Hematopoietic multipotent progenitor cell treated with erythropoietin and hydrocortisone succinate and interleukin-3 and kit ligand, for 17 days (in vitro differentiated cells): ENCODE data around the gene RBM12.
"Not testable (repeated sequence)": the region's sequence is repeated elsewhere in the genome, so short reads cannot be mapped to it uniquely, and the experiment has no call there.

Source experiments
- DNase-seq: peaks from one replicate; pipeline ENCODE4 v3.0.0-alpha.2; 2015; ENCODE audit warnings: low spot score

RBM12 gene, protein sequence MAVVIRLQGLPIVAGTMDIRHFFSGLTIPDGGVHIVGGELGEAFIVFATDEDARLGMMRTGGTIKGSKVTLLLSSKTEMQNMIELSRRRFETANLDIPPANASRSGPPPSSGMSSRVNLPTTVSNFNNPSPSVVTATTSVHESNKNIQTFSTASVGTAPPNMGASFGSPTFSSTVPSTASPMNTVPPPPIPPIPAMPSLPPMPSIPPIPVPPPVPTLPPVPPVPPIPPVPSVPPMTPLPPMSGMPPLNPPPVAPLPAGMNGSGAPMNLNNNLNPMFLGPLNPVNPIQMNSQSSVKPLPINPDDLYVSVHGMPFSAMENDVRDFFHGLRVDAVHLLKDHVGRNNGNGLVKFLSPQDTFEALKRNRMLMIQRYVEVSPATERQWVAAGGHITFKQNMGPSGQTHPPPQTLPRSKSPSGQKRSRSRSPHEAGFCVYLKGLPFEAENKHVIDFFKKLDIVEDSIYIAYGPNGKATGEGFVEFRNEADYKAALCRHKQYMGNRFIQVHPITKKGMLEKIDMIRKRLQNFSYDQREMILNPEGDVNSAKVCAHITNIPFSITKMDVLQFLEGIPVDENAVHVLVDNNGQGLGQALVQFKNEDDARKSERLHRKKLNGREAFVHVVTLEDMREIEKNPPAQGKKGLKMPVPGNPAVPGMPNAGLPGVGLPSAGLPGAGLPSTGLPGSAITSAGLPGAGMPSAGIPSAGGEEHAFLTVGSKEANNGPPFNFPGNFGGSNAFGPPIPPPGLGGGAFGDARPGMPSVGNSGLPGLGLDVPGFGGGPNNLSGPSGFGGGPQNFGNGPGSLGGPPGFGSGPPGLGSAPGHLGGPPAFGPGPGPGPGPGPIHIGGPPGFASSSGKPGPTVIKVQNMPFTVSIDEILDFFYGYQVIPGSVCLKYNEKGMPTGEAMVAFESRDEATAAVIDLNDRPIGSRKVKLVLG

DNA sequence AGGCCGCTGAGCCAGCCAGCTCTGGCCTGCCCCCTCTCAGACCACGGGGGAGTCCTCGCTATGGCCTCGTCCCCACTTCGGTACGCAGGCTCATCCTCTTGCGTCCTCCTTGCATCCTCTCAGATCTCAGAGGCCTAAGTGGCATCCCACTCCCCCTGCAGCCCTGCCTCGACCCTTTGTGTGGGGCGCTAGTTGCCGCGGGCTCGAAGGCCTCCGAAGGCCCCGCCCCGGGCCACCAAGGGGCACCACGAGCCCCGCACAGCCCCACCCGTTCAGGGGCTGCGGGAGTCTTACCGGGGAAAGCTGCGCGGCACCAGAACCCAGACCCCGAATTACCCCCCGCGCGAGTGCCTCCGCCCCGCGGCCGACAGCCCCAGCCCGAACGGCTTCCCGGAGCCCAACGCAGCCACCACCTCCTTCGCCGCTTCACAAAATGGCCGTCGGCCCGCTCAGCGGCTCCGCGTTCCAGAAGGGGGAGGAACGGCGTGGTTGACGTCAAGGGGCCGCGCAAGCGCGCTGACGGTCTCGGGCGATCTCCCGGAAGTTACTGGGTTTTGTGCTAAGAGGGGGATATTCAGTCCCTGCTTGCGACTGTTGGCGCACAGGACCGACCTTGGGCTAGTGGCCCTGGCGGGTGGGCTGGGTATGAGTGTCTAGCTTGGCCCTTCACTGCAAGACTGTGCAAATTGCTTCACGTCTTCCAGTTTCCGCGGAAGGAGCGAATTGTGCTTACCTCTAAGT is at the start of gene RBM12, which contains the start of gene CPNE1:
Gene RBM12, minus strand, starts transcription at position 435 of the 741 bp plus-strand sequence. CDS start 9,578 bp downstream, outside the sequence.
Gene CPNE1, minus strand, starts transcription at position 435 of the 741 bp plus-strand sequence. CDS start 31,977 bp downstream, outside the sequence.
- peak; percentile 95 for DNase-seq

DNA sequence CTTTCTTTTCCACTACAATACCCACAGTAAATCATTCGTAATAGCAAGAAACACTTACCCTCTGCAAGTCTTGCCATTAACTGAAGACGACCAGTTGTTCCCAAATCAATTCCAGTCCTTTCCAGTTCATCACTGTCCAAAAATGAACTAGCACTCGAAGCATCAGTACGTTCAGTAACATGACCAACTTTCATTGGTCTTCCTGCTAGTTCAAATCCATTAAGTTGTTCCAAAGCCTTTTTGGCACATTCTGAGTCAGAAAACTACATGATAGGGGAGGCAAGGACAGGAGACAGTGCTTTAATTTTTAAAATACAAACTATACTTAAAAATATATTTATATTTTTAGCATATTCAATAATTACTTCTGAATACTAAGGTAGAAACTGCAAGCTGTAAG is 49.4 kb upstream of the RBM12 start:
- DNase-seq: no peak

DNA sequence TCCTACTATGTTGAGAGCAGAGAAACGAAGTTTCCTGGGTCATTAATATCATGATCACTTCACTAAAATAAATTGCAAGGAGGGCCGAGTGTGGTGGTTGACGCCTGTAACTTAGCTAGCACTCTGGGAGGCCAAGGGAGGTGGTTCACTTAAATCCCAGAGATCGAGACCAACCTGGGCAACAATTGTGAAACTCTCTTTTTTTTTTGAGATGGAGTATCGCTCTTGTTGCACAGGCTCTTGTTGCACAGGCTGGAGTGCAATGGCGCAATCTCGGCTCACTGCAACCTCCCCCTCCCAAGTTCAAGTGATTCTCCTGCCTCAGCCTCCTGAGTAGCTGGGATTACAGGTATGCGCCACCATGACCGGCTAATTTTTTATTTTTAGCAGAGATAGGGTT is 48.4 kb upstream of the RBM12 start:
- not testable (repeated sequence) for DNase-seq

DNA sequence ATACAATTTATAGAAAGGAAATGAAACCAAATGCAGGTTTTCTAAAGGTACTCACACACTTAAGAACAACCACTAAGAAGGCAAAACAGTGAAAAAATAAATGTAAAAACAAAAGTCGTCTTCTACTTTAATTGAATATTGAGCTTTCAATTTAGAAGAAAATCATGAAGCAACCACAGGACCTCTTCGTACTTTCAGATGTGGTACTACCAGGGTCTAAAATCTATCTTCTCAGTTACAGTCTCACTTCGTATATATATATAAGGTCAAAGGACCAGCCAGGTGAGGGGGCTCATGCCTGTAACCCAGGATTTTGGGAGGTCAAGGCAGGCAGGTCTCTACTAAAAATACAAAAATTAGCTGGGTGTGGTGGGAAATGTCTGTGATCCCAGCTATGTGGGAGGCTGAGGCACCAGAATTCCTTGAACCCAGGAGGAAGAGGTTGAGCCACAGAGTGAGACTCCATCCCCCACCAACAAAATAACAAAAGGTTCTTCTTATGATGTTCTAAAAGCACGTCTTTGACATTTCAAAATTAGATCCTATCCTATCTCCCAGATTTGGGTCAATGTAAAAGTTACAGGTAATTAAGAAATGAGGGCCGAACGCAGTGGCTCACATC is 47.0 kb upstream of the RBM12 start:
- no peak for DNase-seq

DNA sequence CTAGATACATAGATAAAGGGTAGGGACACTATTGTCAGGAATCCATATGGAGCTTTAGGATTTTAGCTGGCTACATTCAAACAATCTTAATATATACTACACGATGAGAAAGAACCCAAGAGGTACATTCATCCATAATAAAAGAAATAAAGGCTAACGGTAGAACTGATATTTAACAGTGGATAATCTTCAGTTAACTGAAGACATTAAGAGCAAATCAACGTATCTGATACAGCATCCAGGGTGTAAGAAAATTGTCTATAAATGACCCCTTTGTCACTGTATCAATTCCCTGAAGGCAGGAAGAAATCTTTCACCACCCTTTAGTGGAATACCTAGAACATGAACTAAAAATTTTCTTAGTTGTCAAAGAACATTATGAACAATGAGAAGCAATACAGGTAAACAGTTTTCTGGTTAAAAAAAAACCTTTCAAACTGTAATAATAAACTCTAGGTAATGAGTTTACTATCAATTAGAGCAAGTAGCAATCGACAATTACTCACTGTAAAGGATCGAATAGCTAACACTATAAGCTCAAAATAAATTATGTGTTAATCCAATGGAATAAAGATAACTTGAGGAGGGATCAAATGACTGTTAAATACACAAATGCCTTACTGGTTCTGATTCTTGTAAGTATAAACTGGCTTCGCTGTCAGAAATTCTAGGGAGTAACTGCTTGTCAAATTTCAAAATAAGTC is 46.3 kb upstream of the RBM12 start:
- no peak for DNase-seq

DNA sequence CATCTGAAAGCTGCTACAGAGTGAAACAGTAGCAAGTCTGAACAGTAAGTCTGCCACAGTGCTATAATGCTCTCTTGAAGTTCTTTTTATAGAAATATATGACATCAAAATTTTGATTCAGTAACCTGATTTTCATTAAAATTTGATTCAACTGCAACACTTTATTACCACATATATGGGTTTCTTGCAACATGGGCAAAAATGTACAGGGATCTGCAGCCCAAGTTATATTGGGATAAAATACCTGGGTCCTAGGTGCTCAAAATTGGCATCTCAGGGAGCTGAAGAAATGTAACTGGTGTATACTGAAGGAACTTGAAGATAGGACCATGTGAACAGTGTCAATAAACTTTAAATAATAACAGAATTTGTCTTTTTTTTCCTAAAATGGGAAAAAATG is 45.3 kb upstream of the RBM12 start:
- no peak for DNase-seq

DNA sequence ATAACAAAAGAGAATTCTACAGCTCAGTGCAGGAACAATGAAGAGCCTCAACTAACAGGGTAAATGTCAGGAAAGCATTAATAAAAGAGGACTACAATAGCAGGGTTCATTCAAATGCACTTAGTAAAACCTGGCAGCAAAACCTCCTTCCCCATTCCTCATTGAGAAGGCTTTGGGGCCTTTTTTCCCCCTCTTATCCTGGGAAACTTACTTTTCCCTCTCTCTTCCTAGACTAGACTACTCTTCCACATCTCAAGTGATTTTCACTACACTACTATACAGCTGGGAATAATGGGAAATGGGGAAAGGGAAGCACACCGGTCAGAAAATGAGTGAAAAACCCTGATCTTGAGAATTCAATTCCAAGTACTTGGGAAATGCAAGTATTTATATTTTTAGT is 44.6 kb upstream of the RBM12 start:
- DNase-seq: no peak

DNA sequence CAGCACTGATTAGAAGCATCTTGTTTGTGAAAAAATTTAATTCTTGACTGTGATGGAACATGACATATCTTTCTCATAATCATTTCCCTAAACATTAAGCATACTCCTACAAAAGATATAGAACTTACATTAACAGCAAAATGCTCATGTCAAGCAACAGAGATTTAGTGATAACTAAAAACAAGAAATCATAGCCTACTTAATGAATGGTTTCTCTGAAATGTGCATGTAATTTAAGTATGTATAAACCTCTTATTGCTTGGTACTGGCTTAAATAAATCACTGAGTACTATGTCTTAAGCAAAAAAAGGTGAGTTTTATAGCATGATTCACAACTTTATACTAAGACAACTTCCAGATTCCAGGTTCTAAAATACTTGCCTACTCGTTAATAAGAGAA is 43.8 kb upstream of the RBM12 start:
- DNase-seq: no peak

DNA sequence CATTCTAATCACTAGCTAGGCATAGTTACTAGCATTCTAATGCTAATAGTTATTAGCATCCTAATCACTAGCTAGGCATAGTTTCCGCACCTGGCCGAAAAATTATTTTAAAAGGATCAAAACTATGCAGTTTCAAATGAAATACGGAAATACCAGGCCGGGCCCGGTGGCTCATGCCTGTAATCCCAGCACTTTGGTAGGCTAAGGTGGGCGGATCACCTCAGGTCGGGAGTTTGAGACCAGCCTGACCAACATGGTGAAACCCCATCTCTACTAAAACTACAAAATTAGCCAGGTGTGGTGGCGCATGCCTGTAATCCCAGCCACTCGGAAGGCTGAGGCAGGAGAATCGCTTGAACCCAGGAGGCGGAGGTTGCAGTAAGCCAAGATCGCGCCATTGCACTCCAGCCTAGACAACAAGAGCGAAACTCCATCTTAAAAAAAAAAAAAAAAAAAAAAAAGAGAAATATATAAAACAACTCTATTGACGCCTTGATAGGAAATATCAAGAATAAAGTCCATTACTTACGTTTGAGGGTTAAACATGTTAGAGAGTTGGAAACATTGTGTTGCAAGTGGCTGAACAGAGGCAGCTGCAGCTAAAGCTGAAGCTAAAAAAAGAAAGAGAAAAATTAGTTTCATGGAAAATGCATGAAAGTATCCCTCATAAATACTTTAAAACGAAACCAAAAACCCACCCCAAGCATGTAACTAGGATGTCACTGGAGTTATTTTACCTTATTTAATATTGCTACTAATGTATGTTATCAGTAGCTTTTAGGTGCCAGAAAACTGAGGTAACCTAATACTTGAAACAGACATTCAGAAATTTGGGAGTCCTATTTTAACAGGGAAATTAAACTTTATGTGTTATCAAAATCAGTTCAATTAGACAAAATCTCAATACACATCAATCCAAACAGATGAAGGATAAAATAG is 42.2 kb upstream of the RBM12 start:
- not testable (repeated sequence) for DNase-seq

DNA sequence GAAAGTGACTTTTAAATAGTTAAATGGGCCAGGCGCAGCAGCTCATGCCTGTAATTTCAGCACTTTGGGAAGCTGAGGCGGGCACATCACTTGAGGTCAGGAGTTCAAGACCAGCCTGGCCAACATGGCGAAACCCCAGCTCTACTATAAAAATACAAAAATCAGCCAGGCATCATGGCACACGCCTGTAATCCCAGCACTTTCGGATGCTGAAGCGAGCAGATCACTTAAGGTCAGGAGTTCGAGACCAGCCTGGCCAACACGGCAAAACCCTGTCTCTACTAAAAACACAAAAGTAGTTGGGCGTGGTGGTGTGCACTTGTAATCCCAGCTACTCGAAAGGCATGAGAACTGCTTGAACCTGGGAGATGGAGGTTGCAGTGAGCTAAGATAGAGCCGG is 41.2 kb upstream of the RBM12 start:
- DNase-seq: not testable (repeated sequence)

DNA sequence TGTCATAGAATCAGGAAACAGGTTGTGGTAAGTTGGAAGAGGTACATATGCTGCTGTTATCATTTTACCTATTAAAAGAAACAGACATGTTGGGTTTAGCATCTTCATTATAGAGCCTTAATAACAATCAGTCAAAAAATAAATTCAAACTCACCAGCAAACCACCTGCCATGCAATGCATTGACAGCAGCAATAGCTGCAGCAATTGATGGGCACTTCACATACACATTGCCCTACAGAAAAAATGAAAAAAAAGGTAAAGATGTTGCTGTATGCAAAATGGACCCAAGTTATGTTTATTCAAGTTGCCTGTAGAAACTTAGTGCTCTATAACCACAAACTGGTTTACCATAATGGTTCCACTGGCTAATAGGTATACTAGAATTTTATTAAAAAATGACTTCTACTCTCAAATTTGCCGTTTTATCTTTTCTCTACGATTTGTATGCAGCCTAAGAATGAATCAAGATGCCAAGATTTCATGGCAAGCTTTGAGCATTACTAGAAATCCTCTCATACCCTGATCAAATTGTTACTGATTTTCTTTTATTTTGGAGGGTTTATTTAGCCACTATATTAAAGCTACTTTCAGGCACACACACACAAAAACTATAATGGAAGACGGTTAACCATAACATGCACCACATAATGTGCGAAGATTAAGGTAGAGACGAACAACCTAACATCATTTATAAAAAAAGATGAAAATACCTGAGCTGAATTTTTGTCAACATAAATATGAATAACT is 40.0 kb upstream of the RBM12 start:
- no peak for DNase-seq

DNA sequence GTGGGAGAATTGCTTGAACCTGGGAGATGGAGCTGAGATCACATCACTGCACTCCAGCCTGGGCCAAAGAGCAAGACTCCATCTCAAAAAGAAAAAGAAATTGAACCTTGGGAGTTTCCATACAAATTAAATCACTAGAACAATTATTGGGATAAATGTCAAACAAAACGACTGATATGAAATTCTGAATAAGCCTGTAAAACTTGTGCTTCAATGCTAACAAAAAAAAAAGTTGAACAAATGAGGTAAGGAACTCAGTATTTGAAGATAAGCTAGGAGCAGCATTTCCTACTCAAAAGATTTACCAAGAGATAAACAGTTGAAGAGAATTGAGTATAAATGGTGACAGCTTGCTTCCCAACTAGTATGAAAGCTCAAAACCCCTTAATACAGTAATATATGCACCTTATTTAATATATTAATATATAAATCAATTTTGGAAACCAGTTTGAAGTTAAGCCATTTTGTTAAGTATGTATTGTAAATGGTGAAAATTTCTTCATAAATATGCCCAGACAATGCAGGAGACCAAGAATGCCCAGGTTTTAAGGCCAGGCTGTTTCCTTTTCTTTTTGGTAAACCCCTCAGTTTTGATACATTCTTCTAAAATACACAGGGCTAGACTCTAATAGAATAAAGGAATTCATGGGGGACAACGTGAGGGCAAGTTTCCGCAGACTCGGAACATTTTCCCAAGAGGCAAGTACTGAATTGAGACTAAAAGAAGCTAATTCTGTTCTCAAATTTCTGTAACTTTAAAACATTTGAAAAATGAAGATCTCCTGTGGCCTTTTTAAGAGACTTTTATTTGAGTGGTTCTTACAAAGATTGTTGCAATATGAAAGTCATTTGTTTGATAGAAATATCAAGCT is 38.4 kb upstream of the RBM12 start:
- DNase-seq: no peak

DNA sequence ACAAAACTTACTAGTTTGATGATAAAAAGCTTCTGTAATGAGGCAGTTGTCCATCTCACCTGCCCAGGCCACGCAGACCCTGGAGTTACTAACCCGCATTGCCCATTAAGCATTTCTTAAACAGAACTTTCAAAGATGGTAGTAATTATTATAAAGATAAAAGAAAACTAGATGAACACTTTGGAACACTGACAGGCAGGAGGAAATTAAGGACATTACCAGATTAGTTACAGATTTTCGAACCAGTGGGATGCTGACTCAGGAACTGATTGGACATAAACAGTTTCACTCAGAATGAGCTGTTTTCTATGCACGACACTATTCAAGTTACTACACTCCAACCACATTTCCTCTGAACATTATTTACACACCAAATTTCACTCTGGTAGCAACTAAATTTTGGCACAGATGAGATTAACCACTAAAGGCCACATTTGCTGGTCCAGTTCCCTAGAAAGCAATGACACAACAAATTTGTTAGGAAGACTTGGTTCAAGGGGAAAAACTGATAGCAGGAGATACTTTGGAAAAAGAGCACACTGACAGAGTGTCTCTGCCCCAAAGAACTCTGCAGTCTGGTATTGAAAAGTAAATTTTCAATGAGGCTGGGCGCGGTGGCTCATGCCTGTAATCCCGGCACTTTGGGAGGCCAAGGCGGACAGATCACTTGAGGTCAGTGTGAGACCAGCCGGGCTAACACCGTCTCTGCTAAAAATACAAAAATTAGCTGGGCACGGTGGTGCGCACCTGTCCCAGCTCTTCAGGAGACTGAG is 37.5 kb upstream of the RBM12 start:
- no peak for DNase-seq

DNA sequence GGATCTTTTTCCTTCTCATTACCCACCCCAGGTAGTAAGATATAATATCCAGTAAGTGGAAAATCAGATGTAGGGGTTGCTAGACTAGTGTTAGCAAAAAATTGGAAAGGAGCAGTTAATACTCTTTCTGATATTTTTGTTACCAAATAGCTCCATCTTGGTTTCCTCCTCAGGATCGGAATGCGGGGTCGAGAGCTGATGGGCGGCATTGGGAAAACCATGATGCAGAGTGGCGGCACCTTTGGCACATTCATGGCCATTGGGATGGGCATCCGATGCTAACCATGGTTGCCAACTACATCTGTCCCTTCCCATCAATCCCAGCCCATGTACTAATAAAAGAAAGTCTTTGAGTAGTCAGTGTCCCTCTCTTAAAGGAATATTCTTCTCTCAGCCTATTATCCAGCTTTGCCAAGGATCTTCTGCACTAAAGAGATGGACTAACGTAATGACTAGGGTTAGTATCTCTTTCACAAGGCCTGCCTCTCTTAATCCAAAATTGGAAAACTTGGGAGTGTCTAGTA is 36.0 kb upstream of the RBM12 start:
- DNase-seq: no peak

DNA sequence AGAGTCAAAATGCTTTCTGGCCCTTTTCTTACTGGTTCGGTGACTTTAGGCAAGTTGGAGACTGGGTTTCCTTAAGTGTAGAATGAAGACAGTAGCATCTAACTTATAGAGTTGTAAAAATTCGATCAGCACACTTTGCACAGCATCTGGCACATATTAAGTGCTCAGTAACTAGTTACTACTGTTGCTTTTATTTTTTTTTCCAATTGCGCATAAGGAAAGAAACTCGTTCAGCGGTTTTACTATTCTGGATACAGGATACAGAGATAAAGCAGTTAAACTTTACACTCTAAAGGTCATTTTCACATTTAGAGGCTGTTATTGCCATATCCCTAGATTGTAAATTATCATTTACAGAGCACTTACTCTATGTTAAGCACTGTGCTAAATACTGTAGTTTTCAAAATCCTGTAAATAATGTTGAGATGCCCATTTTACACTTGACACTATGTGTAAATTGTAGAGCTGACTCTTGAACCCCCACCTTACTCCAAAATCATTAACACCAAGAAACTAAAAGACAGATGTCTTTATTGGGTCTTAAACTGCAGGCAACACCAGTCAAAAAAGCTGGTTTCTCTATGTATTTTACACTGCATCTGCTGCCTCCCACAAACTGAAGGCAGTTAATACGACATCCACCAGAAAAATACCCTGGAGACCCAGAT is 35.4 kb upstream of the RBM12 start:
- DNase-seq: no peak

DNA sequence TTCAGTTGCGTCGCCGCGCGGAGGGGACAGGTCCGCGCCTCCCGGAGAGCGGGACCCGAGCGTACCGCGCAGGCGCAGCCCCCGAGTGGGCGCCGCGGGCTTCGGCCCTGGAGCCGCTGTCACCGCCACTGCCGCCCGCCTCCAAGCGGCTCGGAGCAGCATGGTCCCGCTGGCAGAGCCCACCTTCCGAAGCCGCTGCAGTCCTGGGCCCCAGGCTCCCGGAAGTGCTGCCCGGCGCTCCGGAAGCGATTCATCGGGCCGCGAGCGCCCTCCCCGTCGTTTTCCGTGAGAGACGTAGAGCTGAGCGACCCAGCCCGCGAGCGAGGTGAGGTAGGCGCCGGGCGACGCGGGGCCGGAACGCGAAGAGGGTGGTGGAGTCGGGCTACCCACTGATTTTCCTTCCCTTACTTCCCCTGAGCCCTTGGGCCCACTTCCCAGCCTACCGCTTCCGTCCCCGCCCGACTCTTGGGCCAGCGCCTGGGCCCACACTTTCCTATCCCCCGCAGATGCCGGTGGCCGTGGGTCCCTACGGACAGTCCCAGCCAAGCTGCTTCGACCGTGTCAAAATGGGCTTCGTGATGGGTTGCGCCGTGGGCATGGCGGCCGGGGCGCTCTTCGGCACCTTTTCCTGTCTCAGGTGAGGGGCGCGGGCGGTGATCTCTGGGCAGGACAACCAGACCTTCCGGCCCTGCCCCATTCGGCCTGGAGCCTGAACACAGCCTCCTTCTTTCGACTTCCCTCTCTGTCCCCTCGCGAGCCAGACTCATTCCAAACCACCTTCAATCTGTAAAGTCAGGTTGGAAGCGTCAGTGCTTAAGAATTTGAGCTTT is 34.6 kb upstream of the RBM12 start, which contains the start of the genes NFS1 and ROMO1:
Gene NFS1, minus strand, starts transcription at position 226 of the 830 bp plus-strand sequence. Its CDS starts 64 bp downstream, at position 162.
Gene ROMO1, plus strand, starts transcription at position 279 of the 830 bp plus-strand sequence. Its CDS starts 228 bp downstream, at position 507.
- DNase-seq: peak; percentile 75
